ENCODE measurements around the gene XKR3. TPM values are rescaled to one million over a fixed set of nuclear protein-coding genes. Genes with fewer than 3 reads are reported as not detected.
"Not testable (repeated sequence)": the region's sequence is repeated elsewhere in the genome, so short reads cannot be mapped to it uniquely, and the experiment has no call there.

Gene XKR3
- total RNA-seq, 1 donor from 2014 or later, result not detected

DNA sequence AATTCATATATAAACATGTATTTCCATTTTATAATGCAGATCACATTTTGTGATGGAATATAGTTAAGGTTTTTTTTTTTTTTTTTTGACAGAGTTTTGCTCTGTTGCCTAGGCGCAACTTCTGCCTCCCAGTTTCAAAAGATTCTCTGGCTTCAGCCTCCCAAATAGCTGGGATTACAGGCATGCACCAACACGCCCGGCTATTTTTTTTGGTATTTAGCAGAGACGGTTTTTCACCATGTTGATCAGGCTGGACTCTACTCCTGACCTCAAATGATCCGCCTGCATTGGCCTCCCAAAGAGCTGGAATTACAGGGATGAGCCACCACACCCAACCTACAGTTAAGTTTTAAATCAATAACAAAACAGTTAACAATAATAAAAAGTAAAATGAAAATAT lies 18.8 kb downstream of the XKR3 start:
- DNase-seq (ENCODE audit: low read depth in 2 of 2), result no peak

DNA sequence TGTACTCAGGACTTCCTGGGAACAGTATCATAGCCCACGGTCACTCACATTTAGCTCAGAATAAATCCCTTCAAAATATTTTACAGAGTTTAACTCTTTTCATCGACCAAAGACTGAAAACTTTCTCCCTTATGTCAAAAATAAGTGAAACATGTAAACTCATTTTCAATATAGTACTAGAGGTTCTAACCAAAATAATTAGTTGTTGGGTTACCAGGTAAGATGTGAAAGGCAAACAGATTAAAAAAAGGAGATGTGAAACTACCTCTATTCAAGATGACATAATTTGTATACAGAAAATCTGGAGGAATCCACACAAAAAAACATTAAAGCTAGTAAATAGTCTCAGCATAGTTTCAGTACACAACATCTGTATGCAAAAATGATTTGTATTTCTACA lies 20.3 kb downstream of the XKR3 start:
- DNase-seq (ENCODE audit: low read depth in 2 of 2), result no peak

DNA sequence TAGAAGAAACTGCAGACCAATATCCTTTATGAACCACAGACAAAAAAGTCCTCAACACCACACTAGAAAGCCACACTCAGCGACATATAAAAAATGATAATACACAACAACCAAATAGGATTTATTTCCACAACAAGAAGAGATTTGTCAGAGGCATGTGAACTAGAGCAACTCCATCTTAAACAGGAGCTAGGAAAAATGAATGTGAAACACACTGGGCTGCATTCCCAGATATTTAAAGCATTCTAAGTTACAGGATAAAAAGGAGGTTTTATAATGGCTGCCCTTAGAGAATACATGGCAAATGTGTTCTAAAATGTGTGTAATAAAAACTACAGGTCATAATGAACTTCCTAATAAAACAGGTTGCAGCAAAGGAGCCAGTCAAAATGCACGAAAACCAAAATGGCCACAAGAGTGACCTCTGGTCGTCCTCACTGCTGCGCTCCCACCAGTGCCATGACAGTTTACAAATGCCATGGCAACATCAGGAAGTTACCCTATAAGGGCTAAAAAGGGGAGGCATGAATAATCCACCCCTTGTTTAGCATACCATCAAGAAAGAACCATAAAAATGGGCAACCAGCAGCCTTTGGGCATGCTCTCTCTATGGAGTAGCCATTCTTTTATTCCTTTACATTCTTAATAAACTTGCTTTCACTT lies 21.8 kb downstream of the XKR3 start:
- no peak for DNase-seq (ENCODE audit: low read depth in 2 of 2)

DNA sequence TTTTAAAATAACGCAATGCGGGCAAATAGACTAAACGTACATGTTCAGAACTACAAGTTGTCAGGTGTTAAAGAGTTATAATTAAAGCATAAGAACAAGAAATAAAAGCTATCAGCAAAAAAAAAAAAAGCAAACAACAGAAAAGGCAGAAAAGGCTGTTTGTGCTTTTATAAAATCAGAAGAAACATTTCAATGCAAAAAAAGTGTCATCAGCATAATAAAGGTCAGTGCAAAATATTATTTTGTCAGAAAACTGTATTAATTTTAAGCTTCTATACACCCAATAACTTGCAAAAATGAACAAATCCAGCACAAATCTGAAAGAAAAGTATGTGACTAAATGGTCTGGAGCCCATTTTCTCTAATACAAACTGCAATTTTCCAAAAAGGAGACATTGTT lies 23.6 kb downstream of the XKR3 start:
- DNase-seq (ENCODE audit: low read depth in 2 of 2), result no peak

DNA sequence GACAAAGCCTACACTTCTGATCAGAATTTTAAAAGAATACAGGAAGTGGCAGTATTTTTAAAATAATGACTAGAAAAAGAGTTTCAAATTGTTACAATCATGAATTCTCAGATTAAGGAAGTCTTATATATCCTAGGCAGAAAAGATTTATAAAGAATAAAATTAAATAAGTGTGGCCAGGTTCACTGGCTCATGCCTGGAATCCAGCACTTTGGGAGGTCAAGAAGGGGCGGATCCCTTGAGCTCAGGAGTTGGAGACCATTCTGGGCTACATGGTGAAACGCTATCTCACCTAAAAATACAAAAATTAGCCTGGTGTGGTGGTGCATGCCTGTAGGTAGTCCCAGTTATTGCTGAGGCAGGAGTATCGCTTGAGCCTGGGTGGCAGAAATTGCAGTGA lies 24.1 kb downstream of the XKR3 start:
- DNase-seq (ENCODE audit: low read depth in 2 of 2), result no peak

DNA sequence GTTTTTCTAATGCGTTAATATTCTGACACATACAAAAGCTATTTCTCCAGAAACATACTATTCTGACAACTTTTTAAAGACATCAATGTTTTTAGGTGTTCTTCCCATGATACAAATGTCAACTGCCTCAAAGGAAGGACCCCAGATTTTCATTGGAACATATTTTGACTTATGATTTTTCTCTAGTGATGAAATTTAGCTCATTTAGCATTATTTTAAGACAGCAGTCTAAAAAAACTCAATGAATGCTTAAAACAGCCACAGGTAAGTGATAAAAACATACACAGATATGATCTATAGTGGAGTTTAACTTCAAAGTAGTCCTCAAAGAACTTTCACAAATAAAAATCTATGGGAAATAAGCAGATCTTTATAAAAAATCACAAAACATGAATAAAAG lies 24.9 kb downstream of the XKR3 start:
- DNase-seq (ENCODE audit: low read depth in 2 of 2), result no peak

DNA sequence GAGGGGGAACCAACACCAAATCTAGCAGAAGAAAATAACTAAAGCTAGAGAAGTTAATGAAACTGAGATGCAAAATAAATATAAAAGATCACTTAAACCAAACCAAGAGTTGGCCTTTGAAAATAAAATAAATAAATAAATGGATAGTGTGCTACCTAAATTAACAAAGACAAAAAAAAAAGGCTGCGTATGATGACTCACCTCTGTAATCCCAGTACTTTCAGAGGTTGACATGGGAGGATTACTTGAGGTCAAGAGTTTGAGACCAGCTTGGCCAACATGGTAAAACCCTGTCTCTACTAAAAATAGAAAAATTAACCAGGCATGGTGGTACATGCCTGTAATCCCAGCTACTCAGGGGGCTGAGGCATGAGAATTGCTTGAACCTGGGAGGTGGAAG lies 29.7 kb downstream of the XKR3 start:
- DNase-seq (ENCODE audit: low read depth in 2 of 2), result not testable (repeated sequence)

DNA sequence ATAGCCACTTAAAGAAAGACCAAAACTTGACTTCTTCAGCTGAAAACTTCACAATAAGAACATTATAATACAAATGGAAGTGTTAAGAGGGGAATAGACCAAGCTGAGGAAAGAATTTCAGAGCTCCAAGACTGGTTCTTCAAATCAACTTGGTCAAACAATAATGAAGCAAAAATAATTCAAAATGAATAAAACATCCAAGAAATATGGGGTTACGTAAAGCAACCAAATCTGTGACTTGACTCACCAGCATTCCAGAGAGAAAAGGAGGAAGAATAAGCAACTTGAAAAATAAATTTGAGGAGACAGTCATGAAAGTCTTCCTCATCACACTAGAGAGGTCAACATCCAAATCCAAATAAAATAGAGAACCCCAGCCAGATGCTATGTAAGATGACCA lies 31.4 kb downstream of the XKR3 start:
- DNase-seq (ENCODE audit: low read depth in 2 of 2), result no peak

DNA sequence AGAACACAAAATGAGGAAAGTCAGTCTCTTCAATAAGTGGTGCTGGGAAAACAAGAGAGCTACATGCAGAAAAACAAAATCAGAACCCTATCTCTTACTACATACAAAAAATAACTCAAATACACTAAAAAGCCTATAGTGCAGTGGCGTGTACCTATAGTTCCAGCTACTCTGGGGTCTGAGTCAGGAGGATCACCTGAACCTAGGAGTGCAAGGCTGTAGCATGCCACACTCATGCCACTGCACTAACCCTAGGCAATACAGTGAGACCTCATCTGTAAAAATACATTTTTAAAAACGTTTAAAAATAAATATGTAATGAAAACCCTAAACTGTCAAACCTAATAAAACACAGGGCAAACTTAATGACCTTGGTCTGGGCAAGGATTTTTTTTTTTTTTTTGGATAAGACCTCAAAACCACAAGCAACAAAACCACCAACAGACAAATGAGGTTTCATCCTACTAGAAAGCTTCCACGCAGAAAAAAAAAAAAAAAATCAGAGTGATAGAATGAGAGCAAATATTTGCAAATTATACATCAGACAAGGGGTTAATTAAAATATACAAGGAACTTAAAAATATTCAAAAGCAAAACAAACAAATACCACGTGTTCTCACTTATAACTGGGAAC lies 35.2 kb downstream of the XKR3 start:
- DNase-seq (ENCODE audit: low read depth in 2 of 2), result no peak

DNA sequence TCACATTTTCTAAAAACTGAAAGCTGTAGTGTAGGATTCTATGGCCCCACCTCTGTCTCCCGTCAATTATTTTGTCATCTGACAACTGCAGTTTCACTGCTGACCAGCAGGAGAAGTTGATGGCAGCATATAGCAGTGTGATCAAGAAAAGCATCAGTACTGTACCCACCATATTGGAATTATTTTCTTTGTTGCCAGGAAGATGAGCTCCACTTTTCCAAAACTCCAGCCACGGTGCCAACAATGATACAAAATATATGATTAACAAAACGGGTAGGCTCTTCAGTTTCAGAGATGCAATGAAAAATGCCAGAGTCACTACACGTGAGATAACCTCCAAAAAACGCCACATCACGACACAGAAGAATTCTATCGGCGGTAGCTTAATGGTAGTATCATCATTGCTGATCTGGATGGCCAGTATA lies 41.3 kb downstream of the XKR3 start:
- no peak for DNase-seq (ENCODE audit: low read depth in 2 of 2)

DNA sequence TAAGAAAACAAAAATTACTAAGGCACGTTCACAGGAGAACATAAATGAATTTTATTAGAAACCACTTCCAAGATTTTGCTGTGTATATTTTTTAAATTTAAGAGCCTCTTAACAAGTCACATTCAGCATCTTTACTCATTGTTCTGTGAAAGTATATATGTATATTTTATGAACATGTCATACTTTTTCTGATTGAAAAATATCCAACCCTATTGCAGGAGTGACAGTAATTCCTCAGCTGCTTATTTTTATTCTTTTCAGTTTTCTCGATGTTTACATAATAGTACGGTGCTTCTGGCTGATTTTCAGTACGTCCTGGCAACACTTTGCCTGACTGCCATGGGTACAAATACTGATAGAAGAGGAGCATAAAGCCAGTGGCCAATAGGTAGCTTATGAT lies 41.8 kb downstream of the XKR3 start:
- no peak for DNase-seq (ENCODE audit: low read depth in 2 of 2)

DNA sequence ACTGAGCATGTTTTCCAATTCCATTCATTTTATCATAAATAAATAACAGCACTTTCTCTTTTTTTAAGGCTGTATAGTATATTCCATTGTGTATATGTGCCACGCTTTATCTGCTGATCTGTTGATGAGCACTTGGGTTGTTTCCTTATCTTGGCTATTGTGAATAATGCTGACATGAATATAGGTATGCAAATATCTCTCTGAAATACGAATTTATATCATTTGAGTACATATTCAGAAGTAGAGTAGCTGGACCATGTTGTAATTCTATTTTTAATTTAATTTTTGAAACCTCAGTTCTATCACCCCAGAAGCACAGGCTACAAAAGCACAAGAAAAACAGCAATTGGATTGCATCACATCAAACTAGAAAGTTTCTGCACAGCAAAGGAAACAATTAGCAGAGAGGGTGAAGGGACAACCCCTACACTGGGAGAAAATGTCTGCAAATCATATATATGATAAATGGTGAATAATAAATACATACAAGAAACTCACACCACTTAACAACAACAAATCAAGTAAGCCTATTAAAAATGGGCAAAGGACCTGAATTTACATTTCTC lies 43.4 kb downstream of the XKR3 start:
- no peak for DNase-seq (ENCODE audit: low read depth in 2 of 2)

DNA sequence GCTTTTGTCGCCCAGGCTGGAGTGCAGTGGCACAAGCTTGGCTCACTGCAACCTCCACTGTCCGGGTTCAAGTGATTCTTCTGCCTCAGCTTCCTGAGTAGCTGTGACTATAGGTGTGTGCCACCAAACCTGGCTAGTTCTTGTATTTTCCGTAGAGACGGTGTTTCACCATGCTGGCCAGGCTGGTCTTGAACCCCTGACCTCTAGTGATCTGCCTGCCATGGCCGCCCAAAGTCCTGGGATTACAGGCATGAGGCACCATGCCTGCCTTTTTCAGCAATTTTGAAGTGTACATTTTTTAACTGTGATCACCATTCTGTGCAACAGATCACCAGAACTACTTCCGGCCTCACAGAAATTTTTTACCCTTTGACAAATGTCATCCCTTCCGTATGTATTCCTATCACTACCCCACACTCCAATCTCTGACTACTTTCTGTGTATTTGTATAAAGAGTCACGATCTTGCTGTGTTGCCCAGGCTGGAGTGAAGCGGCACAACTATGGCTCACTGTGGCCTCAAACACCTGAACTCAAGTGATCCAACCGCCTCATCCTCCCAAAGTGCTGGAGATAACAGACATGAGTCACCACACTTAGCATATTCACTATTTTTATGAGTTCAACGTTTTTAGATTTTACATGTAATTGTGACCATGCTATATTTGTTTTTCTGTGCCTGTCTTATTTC lies 44.0 kb downstream of the XKR3 start:
- no peak for DNase-seq (ENCODE audit: low read depth in 2 of 2)

DNA sequence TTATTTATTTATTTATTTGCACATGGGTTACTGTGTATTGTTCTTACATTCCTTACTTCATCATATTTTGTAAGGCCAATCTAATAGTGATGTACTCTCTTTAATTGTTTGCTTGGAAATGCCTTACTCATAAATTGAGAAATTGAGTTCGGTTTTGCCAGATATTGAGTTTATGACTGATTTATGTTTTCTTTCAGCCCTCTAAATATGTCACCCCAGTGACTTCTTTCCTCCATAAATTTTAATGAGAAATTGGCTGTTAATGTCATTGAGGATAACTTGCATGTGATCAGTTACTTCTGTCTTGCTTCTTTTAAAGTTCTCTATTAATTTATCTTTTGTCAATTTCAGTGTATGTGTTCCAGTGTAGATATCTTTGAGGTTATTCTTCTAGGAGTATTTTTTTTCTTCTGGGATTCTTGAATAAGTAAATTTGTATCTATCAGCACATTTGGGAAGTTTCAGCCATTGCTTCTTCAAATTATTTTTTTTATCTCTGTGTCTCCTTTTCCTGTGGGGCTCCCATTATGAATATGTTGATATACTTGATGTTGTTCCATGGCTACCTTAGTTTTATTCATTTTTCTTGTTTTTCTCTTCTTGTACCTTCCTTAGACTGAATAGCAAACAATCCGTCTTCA lies 47.8 kb downstream of the XKR3 start:
- DNase-seq (ENCODE audit: low read depth in 2 of 2), result no peak

DNA sequence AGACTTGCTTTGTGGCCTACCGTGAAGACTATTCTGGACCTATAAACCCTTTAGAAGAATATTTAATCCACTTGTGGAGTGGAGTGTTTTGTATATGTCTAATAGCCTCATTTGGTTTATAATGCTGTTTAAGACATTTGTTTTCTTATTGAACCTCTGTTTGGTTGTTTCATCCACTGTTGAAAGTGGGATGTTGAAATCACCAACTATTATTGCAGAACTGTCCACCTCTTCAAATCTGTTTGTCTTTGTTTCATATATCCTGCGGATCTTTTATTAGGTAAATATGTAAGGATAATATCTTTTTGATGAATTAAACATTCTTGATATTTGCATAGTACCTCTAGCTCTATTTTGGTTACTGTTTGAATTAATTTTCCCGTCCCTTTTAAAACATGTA lies 49.1 kb downstream of the XKR3 start:
- no peak for DNase-seq (ENCODE audit: low read depth in 2 of 2)

DNA sequence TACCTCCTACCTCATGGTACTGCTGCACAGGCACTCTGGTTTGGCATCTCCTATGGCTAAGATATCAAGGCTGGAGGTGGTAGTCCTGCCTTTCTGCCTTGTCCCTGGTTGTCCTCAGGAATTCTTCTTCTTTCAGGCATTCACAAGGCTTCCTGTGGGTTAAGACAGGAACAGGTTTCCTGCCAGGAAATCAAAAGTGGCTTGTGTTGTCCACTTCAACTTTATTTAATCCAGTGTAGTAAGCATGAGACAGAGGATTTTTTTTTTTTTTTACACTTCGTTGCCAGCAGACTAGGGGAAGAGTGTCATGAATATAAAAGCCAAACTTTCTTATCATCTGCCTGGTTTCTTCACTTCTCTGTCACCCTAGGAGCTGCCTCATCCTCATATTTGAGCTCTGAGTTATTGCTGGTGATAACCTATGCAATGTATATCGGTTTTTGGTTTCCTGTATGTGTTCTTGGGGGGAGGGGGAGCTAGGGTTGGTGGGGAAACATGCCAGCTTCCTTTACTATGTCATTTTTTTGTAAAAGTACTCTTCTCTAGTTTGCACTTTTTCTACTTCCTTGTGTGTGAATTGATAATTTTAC lies 50.2 kb downstream of the XKR3 start:
- DNase-seq (ENCODE audit: low read depth in 2 of 2), result no peak

DNA sequence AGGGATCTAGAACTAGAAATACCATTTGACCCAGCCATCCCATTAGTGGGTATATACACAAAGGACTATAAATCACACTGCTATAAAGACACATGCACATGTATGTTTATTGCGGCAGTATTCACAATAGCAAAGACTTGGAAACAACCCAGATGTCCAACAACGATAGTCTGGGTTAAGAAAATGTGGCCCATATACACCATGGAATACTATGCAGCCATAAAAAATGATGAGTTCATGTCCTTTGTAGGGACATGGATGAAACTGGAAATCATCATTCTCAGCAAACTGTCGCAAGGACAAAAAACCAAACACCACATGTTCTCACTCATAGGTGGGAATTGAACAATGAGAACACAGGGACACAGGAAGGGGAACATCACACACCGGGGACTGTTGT lies 53.6 kb downstream of the XKR3 start:
- DNase-seq (ENCODE audit: low read depth in 2 of 2), result not testable (repeated sequence)

DNA sequence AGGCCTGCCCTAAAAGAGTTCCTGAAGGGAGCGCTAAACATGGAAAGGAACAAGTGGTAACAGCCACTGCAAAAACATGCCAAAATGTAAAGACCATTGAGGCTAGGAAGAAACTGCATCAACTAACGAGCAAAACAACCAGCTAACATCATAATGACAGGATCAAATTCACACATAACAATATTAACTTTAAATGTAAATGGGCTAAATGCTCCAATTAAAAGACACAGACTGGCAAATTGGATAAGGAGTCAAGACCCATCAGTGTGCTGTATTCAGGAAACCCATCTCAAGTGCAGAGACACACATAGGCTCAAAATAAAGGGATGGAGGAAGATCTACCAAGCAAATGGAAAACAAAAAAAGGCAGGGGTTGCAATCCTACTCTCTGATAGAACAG lies 57.3 kb downstream of the XKR3 start:
- DNase-seq (ENCODE audit: low read depth in 2 of 2), result not testable (repeated sequence)

DNA sequence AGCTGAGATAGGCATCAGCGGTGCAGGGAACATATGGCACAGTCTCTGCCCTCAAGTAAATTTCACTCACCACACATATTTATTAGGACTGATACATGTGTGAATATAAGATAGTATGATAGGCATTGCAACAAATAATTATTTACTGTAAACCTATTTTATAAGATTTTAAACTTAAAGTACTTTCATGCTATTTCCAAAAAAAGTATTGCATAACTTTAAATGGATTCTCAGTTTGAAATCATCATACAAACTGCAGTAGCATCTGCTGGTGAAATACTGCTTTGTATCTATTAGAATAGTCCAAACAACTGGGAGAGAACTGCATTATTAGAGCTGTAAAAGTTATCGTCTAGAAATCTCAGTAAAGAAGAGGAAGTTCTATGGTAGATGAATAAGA lies 63.0 kb downstream of the XKR3 start:
- DNase-seq (ENCODE audit: low read depth in 2 of 2), result not testable (repeated sequence)

DNA sequence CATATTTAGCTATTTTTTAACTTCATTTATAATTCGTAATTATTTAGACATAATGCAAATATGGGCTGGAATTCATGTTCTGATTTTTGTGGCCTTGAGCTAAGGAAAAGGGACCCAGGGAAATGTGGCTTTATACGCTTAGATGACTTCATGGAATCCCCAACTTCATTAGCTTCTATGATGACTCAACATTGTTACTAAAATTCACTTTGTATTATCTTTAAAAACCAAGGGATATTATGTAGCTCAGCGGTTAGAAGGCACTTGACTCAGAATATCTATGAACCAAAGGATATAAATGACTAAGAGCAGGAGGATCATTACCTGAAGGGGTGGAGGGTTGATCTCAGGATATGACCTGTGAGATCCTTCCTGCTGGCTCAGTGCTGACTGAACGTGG lies 64.8 kb downstream of the XKR3 start:
- DNase-seq (ENCODE audit: low read depth in 2 of 2), result not testable (repeated sequence)

DNA sequence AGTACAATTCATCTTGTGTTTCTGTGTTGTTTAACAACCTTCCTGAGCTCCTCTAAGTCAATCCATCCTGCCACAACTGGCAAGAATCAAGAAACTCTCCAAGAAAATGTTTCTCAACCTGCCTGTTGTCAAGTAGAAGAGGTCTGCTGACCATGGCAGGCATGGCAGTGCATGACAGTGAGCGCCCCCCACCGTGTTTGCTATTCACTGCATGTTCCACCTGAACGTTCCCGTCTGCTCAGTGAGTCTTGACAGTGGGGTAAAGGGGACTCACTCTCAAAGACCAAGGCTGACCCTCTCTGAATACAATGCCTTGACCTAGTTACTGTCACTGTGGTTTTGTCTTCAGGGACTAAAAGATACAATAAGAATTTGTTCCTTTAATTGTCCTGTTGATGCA lies 75.9 kb downstream of the XKR3 start:
- not testable (repeated sequence) for DNase-seq (ENCODE audit: low read depth in 2 of 2)

Measured in dermis microvascular lymphatic vessel endothelial cell (primary cell).